ENCODE measurements around the gene PTPRA. TPM values are rescaled to one million over a fixed set of nuclear protein-coding genes. Genes with fewer than 3 reads are reported as not detected.

Gene PTPRA
- total RNA-seq, 1 experiment from 2014 or later, result 57.0 TPM

DNA sequence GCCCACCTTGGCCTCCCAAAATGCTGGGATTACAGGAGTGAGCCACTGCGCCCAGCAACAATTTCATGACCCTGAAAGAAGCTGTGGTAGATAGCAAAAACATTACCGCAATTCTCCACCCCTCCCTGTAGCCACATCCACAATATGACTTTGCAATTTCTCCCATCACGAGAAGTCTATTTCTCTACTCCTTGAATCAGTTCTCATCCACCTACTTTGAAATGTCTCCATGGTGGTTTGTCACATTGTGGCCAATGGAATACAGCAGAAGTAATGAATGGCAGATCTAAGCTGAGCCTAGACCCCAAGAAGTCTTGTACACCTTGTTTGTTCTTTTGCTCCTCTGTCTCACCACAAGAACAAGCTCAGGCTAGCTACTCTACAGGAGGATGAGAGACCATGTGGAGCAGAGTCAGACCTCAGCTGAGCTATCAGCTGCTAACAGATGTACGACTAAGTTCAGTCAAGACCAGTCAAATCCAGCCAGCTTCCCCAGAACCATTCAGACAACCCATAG, 204.4 kb downstream of the PTPRA start:
- Histone ChIP-seq H3K9me3 (no peaks in the 10 kb centered on the region), H3K4me1 (no peaks in the 10 kb centered on the region), H3K4me3 (ENCODE audit: low read depth, low read length) (no peak overlapping the region), H3K27me3 (replicated peaks; ENCODE audit: control insufficient read depth, insufficient read depth, low read length) (no peaks in the 10 kb centered on the region), H3K36me3 (ENCODE audit: control insufficient read depth, insufficient read depth, low read length) (no peaks in the 10 kb centered on the region)
- Mint-ChIP-seq H3K27ac (ENCODE audit: unreplicated experiment) (no peak overlapping the region), H3K9me3 (ENCODE audit: unreplicated experiment) (no peaks in the 10 kb centered on the region), H3K36me3 (ENCODE audit: insufficient read depth, unreplicated experiment) (peaks cover 3% of the 10 kb centered on the region), H3K4me3 (ENCODE audit: unreplicated experiment) (no peak overlapping the region), H3K4me1 (ENCODE audit: low read depth, unreplicated experiment) (peaks cover 7% of the 10 kb centered on the region), H3K27me3 (ENCODE audit: insufficient read depth, unreplicated experiment) (peaks cover 5% of the 10 kb centered on the region)
- intact Hi-C loops (cut with micrococcal nuclease; ENCODE audit: unreplicated experiment), result loop anchor here (5.0 kb wide), 2 partner anchors 40 to 240 kb away; no protein-coding TSS in a partner anchor
- CTCF ChIA-PET, result interaction anchor here (0.5 to 0.8 kb wide), 5 partner anchors 9 to 239 kb away, joined by 3 to 7 read pairs (median 5); no protein-coding TSS in a partner anchor
- no TSS peak for BruUV-seq (replicated peaks)
- DNase-seq, result no peak
- POLR2A ChIA-PET, result no interaction called here
- no peak for TF ChIP-seq CTCF (IDR thresholded peaks at IDR 0.05; ENCODE audit: insufficient read depth in 1 of 2, low read depth in 1 of 2, low read length in 1 of 2, severe bottlenecking in 1 of 2, unreplicated experiment in 1 of 2)

GRCh38 chr20:3080939-3081388, 207.7 kb downstream of the PTPRA start:
- intact Hi-C loops (cut with micrococcal nuclease; ENCODE audit: unreplicated experiment), result no loop called here
- ChIA-PET POLR2A (no interaction called here), CTCF (no interaction called here)
- no peaks in the 10 kb centered on the region; the same call in 1 of the 2 replicates for H3K27me3 ChIP-seq (replicated peaks; ENCODE audit: control insufficient read depth, insufficient read depth, low read length)
- no peak for DNase-seq
- H3K36me3 ChIP-seq (ENCODE audit: control insufficient read depth, insufficient read depth, low read length), result no peaks in the 10 kb centered on the region
- no peak for TF ChIP-seq CTCF (IDR thresholded peaks at IDR 0.05; ENCODE audit: insufficient read depth in 1 of 2, low read depth in 1 of 2, low read length in 1 of 2, severe bottlenecking in 1 of 2, unreplicated experiment in 1 of 2)
- Mint-ChIP-seq H3K4me3 (ENCODE audit: unreplicated experiment) (no peak overlapping the region), H3K9me3 (ENCODE audit: unreplicated experiment) (no peaks in the 10 kb centered on the region), H3K36me3 (ENCODE audit: insufficient read depth, unreplicated experiment) (no peaks in the 10 kb centered on the region), H3K4me1 (ENCODE audit: low read depth, unreplicated experiment) (no peaks in the 10 kb centered on the region), H3K27ac (ENCODE audit: unreplicated experiment) (no peak overlapping the region), H3K27me3 (ENCODE audit: insufficient read depth, unreplicated experiment) (peaks cover 5% of the 10 kb centered on the region)
- no TSS peak for BruUV-seq (replicated peaks)
- H3K9me3 ChIP-seq, result no peaks in the 10 kb centered on the region
- H3K4me3 ChIP-seq (ENCODE audit: low read depth, low read length), result no peak overlapping the region
- 0 out of 2 replicates have a peak, but pooled peaks cover 4% of the 10 kb centered on the region for H3K4me1 ChIP-seq

- Mint-ChIP-seq H3K36me3 (ENCODE audit: insufficient read depth, unreplicated experiment) (no peaks in the 10 kb centered on the region), H3K27me3 (ENCODE audit: insufficient read depth, unreplicated experiment) (peaks cover 5% of the 10 kb centered on the region), H3K4me3 (ENCODE audit: unreplicated experiment) (peak overlapping the region; percentile 58), H3K4me1 (ENCODE audit: low read depth, unreplicated experiment) (no peaks in the 10 kb centered on the region), H3K9me3 (ENCODE audit: unreplicated experiment) (no peaks in the 10 kb centered on the region), H3K27ac (ENCODE audit: unreplicated experiment) (no peak overlapping the region)
- no TSS peak for BruUV-seq (replicated peaks)
- Histone ChIP-seq H3K36me3 (ENCODE audit: control insufficient read depth, insufficient read depth, low read length) (no peaks in the 10 kb centered on the region), H3K4me3 (ENCODE audit: low read depth, low read length) (no peak overlapping the region), H3K9me3 (no peaks in the 10 kb centered on the region), H3K27me3 (replicated peaks; ENCODE audit: control insufficient read depth, insufficient read depth, low read length) (no peaks in the 10 kb centered on the region; the same call in 1 of the 2 replicates), H3K4me1 (0 out of 2 replicates have a peak, but pooled peaks cover 4% of the 10 kb centered on the region)
- intact Hi-C loops (cut with micrococcal nuclease; ENCODE audit: unreplicated experiment), result no loop called here
- CTCF ChIA-PET, result no interaction called here
- no peak for TF ChIP-seq CTCF (IDR thresholded peaks at IDR 0.05; ENCODE audit: insufficient read depth in 1 of 2, low read depth in 1 of 2, low read length in 1 of 2, severe bottlenecking in 1 of 2, unreplicated experiment in 1 of 2)
- POLR2A ChIA-PET, result no interaction called here
- DNase-seq, result no peak
Observed at GRCh38 chr20:3081641-3082040, 208.4 kb downstream of the PTPRA start.
